Smooth muscle cell (in vitro differentiated cells): ENCODE measurements around the gene MDFIC. TPM values are rescaled to one million over a fixed set of nuclear protein-coding genes. Genes with fewer than 3 reads are reported as not detected.
A peak's percentile ranks its signal among the peaks of the same experiment; 100 is the strongest.

ENCODE experiments used
- DNase-seq: peaks from one replicate; lab custom pipeline; 2025; ENCODE audit not compliant: unreplicated experiment; lab: John Stamatoyannopoulos, UW
- H2AFZ ChIP-seq: fragments of 200-600 bp; sonication (generic); 2 replicates; pipeline ENCODE4 v1.6.0; 2016; ENCODE audit warnings: antibody characterized with exemption, low read depth, mild to moderate bottlenecking
- H3F3A ChIP-seq: fragments of 200-600 bp; sonication (generic); 2 replicates; pipeline ENCODE4 v1.6.0; 2017; ENCODE audit warnings: antibody characterized with exemption, low read depth
- H3K27ac ChIP-seq: fragments of 200-600 bp; sonication (generic); 2 replicates; pipeline ENCODE4 v1.5.1; 2016; ENCODE audit warnings: low read depth, mild to moderate bottlenecking
- H3K27me3 ChIP-seq: fragments of 200-600 bp; sonication (generic); 2 replicates; pipeline ENCODE4 v1.6.1; 2016; ENCODE audit warnings: low read depth, mild to moderate bottlenecking
- H3K36me3 ChIP-seq: fragments of 200-600 bp; sonication (generic); 2 replicates; pipeline ENCODE4 v1.5.1; 2016; ENCODE audit warnings: low read depth
- H3K4me1 ChIP-seq: fragments of 200-600 bp; sonication (generic); 2 replicates; pipeline ENCODE4 v1.5.1; 2016; ENCODE audit warnings: low read depth
- H3K4me2 ChIP-seq: fragments of 200-600 bp; sonication (generic); 2 replicates; pipeline ENCODE4 v1.6.0; 2016; ENCODE audit warnings: mild to moderate bottlenecking
- H3K4me3 ChIP-seq: fragments of 200-600 bp; sonication (generic); 2 replicates; pipeline ENCODE4 v1.5.1; 2016; ENCODE audit warnings: mild to moderate bottlenecking
- H3K79me2 ChIP-seq: fragments of 200-600 bp; sonication (generic); 2 replicates; pipeline ENCODE4 v1.6.0; 2016; ENCODE audit warnings: low read depth, mild to moderate bottlenecking
- H3K9ac ChIP-seq: fragments of 200-600 bp; sonication (generic); 2 replicates; pipeline ENCODE4 v1.6.0; 2016; ENCODE audit warnings: low read depth
- H3K9me3 ChIP-seq: fragments of 200-600 bp; sonication (generic); replicated peaks from 2 replicates; pipeline ENCODE4 v1.5.1; 2016; ENCODE audit warnings: low read depth
- H4K20me1 ChIP-seq: fragments of 200-600 bp; sonication (generic); 2 replicates; pipeline ENCODE4 v1.6.0; 2016; ENCODE audit warnings: low read depth
- WGBS: methylation state at CpG from one replicate; pipeline ENCODE4 v1.1.7; 2016; ENCODE audit warnings: low lambda C conversion rate; 5-methylcytosine and 5-hydroxymethylcytosine counted together
- polyA plus RNA-seq: library from polyadenylated mRNA; unstranded; fragments of >200 nt; fragmentation: Nextera tagmentation; extraction: Ambion mirVana; gene quantifications from 2 replicates; pipeline ENCODE4 v1.2.1, GENCODE V29; 2016
- total RNA-seq: library from RNA; depleted of rRNA; stranded (reverse); fragments of >200 nt; gene quantifications from 2 replicates; pipeline ENCODE4 v1.2.3, GENCODE V29; 2014
- TF ChIP-seq, protein P1 (sequence below): fragments of 200-600 bp; sonication (generic); IDR thresholded peaks from 2 replicates; pipeline ENCODE4 v1.5.1; 2017; ENCODE audit warnings: borderline replicate concordance, mild to moderate bottlenecking, antibody characterized with exemption; ENCODE audit not compliant: insufficient read depth, poor library complexity, severe bottlenecking

The MDFIC gene
- total and polyA plus RNA-seq, 2 experiments from 2014 or later: 17.5 to 37.0 TPM

DNA sequence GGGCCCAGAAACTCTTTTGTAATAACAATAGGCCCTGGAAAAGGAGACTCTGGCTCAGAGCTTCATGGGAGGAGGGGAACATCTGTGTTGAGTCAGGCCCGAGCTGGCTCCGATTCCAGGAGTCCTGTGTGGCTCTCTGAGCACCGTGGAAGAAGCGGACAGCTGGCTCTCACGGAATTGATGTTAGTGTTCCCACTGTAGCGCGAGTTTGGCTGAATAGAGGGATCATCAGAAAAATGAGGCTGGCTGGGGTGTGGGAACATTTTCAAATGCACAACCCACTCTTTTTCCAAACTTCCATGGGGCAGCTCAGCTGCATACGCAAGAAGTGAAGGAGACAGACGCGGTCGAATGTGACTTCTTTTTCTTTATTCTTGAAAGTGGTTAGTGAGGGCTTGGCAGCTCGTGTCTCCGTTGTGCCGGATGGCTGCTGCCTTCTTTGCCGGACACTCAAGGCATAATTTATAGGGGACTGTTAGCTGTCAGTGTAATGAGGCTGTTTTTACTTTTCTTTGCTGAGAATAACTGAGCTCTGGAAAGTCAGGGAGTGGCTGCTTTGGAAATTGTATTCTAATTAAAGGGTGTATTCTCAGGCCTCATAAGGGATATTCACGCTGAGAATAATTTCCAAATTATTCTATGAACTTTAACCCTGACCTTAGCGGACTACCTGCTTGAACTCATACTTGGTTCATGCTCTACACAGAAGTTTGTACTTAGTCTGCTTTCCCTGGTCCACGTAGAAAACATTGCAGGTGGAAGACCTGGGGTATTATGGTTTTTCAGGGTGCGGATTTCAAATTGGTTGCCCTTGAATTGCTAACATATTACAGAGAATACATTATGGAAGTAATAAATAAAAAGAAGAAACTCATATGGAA, 23.1 kb downstream of the MDFIC start:
- WGBS: 33% methylated on average over 19 of the region's 19 CpGs
- peak overlapping the region; percentile 19 for H3K4me3 ChIP-seq
- no peaks in the 10 kb centered on the region for H3K27me3 ChIP-seq
- peaks cover 6% of the 10 kb centered on the region for H3K4me1 ChIP-seq
- H3K79me2 ChIP-seq: peaks cover 28% of the 10 kb centered on the region
- H3K4me2 ChIP-seq: peak overlapping the region; percentile 58
- peak overlapping the region; percentile 55 for H3K9ac ChIP-seq
- peak overlapping the region; percentile 79 for H2AFZ ChIP-seq
- peaks cover 3% of the 10 kb centered on the region for H3F3A ChIP-seq
- H3K27ac ChIP-seq: peak overlapping the region; percentile 88
- DNase-seq: peak; percentile 10
- H3K36me3 ChIP-seq: no peaks in the 10 kb centered on the region
- no peaks in the 10 kb centered on the region for H4K20me1 ChIP-seq
- TF ChIP-seq, protein P1, sequence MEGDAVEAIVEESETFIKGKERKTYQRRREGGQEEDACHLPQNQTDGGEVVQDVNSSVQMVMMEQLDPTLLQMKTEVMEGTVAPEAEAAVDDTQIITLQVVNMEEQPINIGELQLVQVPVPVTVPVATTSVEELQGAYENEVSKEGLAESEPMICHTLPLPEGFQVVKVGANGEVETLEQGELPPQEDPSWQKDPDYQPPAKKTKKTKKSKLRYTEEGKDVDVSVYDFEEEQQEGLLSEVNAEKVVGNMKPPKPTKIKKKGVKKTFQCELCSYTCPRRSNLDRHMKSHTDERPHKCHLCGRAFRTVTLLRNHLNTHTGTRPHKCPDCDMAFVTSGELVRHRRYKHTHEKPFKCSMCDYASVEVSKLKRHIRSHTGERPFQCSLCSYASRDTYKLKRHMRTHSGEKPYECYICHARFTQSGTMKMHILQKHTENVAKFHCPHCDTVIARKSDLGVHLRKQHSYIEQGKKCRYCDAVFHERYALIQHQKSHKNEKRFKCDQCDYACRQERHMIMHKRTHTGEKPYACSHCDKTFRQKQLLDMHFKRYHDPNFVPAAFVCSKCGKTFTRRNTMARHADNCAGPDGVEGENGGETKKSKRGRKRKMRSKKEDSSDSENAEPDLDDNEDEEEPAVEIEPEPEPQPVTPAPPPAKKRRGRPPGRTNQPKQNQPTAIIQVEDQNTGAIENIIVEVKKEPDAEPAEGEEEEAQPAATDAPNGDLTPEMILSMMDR: no peak
- H3K9me3 ChIP-seq: no peaks in the 10 kb centered on the region

DNA sequence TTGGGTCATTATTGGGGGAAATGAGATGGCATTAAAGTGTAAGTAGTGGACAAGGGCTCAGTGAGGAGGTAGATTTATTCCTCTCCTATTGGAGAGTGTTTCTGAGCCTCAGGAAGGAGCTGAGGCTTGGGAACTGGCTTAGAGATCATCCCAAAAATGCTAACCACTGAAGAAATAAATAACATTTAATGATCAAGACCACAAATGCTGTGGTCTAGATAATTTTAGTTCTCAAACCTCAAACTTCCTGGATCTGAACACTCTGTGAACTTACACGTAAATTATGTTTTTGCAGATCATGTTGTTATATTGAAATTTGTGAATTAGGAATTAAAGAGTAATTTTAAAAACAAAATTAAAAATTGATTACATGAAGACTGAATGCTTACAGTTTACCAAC, 27.3 kb downstream of the MDFIC start:
- no peaks in the 10 kb centered on the region for H3F3A ChIP-seq
- peaks cover 20% of the 10 kb centered on the region for H3K79me2 ChIP-seq
- TF ChIP-seq, protein P1: no peak
- H3K4me3 ChIP-seq: no peak overlapping the region
- WGBS: 49% methylated on average over 1 of the region's 1 CpG
- H2AFZ ChIP-seq: no peak overlapping the region
- H3K4me2 ChIP-seq: peak overlapping the region; percentile 63
- H3K9ac ChIP-seq: no peak overlapping the region
- H3K27me3 ChIP-seq: no peaks in the 10 kb centered on the region
- no peaks in the 10 kb centered on the region for H3K9me3 ChIP-seq
- H3K36me3 ChIP-seq: no peaks in the 10 kb centered on the region
- H3K4me1 ChIP-seq: peaks cover 6% of the 10 kb centered on the region
- no peak overlapping the region for H3K27ac ChIP-seq
- peaks cover 1% of the 10 kb centered on the region for H4K20me1 ChIP-seq
- DNase-seq: no peak

DNA sequence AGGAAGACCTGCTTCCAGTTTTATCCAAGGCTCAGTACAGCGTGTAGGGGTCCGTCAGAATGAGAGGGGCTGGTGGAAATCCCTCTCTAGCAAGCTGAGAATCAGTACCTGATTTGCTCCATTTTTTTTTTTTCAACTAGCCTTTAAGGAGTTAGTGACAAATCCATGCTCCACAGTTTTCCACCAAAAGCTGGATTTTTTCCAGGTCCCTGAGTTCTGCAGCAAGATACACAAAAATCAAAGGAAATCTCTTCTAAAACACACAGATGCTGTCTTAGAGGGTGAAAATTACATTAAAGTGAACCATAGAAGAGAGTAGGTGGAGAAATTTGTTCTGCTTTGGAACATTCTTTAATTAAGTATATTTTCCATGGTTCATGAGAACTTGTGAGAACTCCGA, 30.4 kb downstream of the MDFIC start:
- Histone ChIP-seq H3K4me3 (no peak overlapping the region), H3K9ac (no peak overlapping the region), H3K4me2 (no peak overlapping the region), H3K27me3 (no peaks in the 10 kb centered on the region), H4K20me1 (peaks cover 7% of the 10 kb centered on the region), H3F3A (no peaks in the 10 kb centered on the region), H2AFZ (no peak overlapping the region), H3K79me2 (peaks cover 32% of the 10 kb centered on the region), H3K27ac (no peak overlapping the region), H3K36me3 (no peaks in the 10 kb centered on the region), H3K9me3 (no peaks in the 10 kb centered on the region), H3K4me1 (no peaks in the 10 kb centered on the region)
- WGBS: 95% methylated on average over 3 of the region's 3 CpGs
- DNase-seq: no peak
- TF ChIP-seq, protein P1: no peak

DNA sequence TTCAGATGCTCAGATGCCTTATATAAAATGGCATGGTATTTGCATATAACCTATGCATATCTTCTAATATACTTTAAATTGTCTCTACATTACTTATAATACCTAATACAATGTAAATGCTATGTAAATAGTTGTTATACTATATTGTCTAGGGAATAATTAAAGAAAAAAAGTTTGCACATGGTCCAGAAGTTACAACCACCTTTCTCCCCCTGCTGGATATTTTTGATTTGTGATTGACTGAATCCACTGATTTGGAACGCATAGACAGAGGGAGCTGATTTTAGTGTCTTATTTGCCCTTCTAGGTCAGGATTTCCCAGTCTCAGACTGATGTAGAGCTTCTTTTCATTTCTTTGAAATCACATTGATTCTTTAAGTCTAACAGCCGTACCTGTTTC, 31.8 kb downstream of the MDFIC start:
- H3K9ac ChIP-seq: no peak overlapping the region
- H3K9me3 ChIP-seq: no peaks in the 10 kb centered on the region
- H3K36me3 ChIP-seq: no peaks in the 10 kb centered on the region
- H3K27me3 ChIP-seq: no peaks in the 10 kb centered on the region
- no peak overlapping the region for H3K4me3 ChIP-seq
- H3F3A ChIP-seq: no peaks in the 10 kb centered on the region
- WGBS: 98% methylated on average over 2 of the region's 2 CpGs
- H3K4me2 ChIP-seq: no peak overlapping the region
- H3K27ac ChIP-seq: no peak overlapping the region
- DNase-seq: no peak
- TF ChIP-seq, protein P1: no peak
- H3K79me2 ChIP-seq: peaks cover 25% of the 10 kb centered on the region
- H2AFZ ChIP-seq: no peak overlapping the region
- peaks cover 7% of the 10 kb centered on the region for H4K20me1 ChIP-seq
- H3K4me1 ChIP-seq: no peaks in the 10 kb centered on the region
